Neural progenitor cell (in vitro differentiated cells): Measurements from ENCODE around the gene PEAK1. TPM values are rescaled to one million over a fixed set of nuclear protein-coding genes. Genes with fewer than 3 reads are reported as not detected.

Source experiments
- DNase-seq: peaks from one replicate; pipeline ENCODE4 v3.0.0-alpha.2; 2016; ENCODE audit warnings: low spot score
- H2AFZ ChIP-seq: fragments of 200-600 bp; sonication (generic); replicated peaks from 2 replicates; pipeline ENCODE4 v1.6.1; 2016; ENCODE audit warnings: antibody characterized with exemption
- H3F3A ChIP-seq: fragments of 200-600 bp; sonication (generic); 2 replicates; pipeline ENCODE4 v1.6.1; 2016; ENCODE audit warnings: antibody characterized with exemption, low read depth
- H3K27ac ChIP-seq: fragments of 200-600 bp; sonication (generic); 2 replicates; pipeline ENCODE4 v1.5.1; 2016; ENCODE audit warnings: mild to moderate bottlenecking
- H3K27me3 ChIP-seq: fragments of 200-600 bp; sonication (generic); 2 replicates; pipeline ENCODE4 v1.6.1; 2016; ENCODE audit warnings: mild to moderate bottlenecking, moderate library complexity
- H3K36me3 ChIP-seq: fragments of 200-600 bp; sonication (generic); 2 replicates; pipeline ENCODE4 v1.5.1; 2016
- H3K4me1 ChIP-seq: fragments of 200-600 bp; sonication (generic); 2 replicates; pipeline ENCODE4 v1.6.1; 2016; ENCODE audit warnings: mixed run types
- H3K4me2 ChIP-seq: fragments of 200-600 bp; sonication (generic); 2 replicates; pipeline ENCODE4 v1.6.1; 2016
- H3K4me3 ChIP-seq: fragments of 200-600 bp; sonication (generic); 2 replicates; pipeline ENCODE4 v1.5.1; 2016
- H3K79me2 ChIP-seq: fragments of 200-600 bp; sonication (generic); 2 replicates; pipeline ENCODE4 v1.6.1; 2016; ENCODE audit warnings: low read depth
- H3K9ac ChIP-seq: fragments of 200-600 bp; sonication (generic); 2 replicates; pipeline ENCODE4 v1.6.1; 2016
- H3K9me3 ChIP-seq: fragments of 200-600 bp; sonication (generic); 2 replicates; pipeline ENCODE4 v1.5.1; 2016; ENCODE audit warnings: low read depth
- H4K20me1 ChIP-seq: fragments of 200-600 bp; sonication (generic); 2 replicates; pipeline ENCODE4 v1.6.1; 2016; ENCODE audit warnings: low read depth
- H3K27ac Mint-ChIP-seq: 3 replicates; pipeline ENCODE4 v1.8.0; 2021; ENCODE audit warnings: mixed read lengths
- H3K27me3 Mint-ChIP-seq: 2 replicates; pipeline ENCODE4 v1.8.0; 2022; ENCODE audit warnings: low read depth, mild to moderate bottlenecking, inconsistent platforms, moderate library complexity, mixed read lengths; ENCODE audit not compliant: insufficient read depth
- H3K36me3 Mint-ChIP-seq: 3 replicates; pipeline ENCODE4 v1.8.0; 2021; ENCODE audit warnings: mixed read lengths
- H3K4me1 Mint-ChIP-seq: 3 replicates; pipeline ENCODE4 v1.8.0; 2021; ENCODE audit warnings: mixed read lengths
- H3K4me3 Mint-ChIP-seq: 3 replicates; pipeline ENCODE4 v1.8.0; 2021; ENCODE audit warnings: mild to moderate bottlenecking, moderate library complexity, mixed read lengths
- H3K9me3 Mint-ChIP-seq: 3 replicates; pipeline ENCODE4 v1.8.0; 2020; ENCODE audit warnings: mixed read lengths
- EZH2 ChIP-seq: fragments of 200-600 bp; sonication (generic); IDR thresholded peaks from 2 replicates; pipeline ENCODE4 v1.6.1; 2017; ENCODE audit warnings: antibody characterized with exemption, mild to moderate bottlenecking, moderate library complexity
- EZH2phosphoT487 ChIP-seq: fragments of 200-600 bp; sonication (generic); IDR thresholded peaks from 2 replicates; pipeline ENCODE4 v1.6.1; 2017; ENCODE audit warnings: antibody characterized with exemption
- total RNA-seq: library from RNA; depleted of rRNA; stranded (reverse); fragments of >200 nt; gene quantifications from 2 replicates; pipeline ENCODE4 v1.2.3, GENCODE V29; 2015; ENCODE audit warnings: low replicate concordance
- TF ChIP-seq, protein P1 (sequence below): fragments of 200-600 bp; sonication (generic); IDR thresholded peaks from 2 replicates; pipeline ENCODE4 v1.5.1; 2017; ENCODE audit warnings: antibody characterized with exemption, mild to moderate bottlenecking

PEAK1 gene
- total RNA-seq, 1 donor from 2014 or later = 30.9 TPM

DNA sequence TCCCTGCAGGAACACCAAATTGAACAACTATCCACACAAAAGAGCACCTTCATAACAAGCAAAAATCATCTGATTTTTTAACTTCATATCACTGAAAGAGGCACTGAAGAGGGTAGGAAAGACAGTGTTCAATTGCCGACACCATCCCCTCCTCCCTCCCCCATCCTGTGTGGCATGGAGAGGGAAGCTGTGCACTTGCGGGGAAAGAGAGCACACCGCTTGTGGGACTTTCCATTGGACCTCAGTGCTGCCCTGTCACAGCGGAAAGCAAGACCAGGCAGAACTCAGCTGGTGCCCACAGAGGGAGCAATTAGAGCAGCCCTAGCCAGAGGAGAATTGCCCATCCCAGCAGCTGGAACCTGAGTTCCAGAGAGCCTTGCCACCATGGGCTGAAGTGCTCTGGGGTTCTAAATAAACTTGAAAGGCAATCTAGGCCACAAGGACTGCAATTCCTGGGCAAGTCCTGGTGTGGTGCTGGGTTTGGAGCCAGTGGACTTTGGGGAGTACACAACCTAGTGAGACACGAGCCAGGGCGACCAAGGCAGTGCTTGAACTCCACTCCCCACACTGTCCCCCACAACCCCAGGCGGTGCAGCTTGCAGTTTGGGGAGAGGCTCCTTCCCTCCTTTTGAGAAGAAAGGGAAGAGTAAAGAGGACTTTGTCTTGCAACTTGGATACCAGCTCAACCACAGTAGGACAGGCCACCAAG is 27.0 kb downstream of the PEAK1 start:
- H4K20me1 ChIP-seq = peaks cover 16% of the 10 kb centered on the region
- peaks cover 78% of the 10 kb centered on the region for H3K79me2 ChIP-seq
- no peak for TF ChIP-seq EZH2phosphoT487
- TF ChIP-seq, protein P1, sequence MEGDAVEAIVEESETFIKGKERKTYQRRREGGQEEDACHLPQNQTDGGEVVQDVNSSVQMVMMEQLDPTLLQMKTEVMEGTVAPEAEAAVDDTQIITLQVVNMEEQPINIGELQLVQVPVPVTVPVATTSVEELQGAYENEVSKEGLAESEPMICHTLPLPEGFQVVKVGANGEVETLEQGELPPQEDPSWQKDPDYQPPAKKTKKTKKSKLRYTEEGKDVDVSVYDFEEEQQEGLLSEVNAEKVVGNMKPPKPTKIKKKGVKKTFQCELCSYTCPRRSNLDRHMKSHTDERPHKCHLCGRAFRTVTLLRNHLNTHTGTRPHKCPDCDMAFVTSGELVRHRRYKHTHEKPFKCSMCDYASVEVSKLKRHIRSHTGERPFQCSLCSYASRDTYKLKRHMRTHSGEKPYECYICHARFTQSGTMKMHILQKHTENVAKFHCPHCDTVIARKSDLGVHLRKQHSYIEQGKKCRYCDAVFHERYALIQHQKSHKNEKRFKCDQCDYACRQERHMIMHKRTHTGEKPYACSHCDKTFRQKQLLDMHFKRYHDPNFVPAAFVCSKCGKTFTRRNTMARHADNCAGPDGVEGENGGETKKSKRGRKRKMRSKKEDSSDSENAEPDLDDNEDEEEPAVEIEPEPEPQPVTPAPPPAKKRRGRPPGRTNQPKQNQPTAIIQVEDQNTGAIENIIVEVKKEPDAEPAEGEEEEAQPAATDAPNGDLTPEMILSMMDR = no peak
- no peak for TF ChIP-seq EZH2
- Mint-ChIP-seq H3K9me3 (peaks cover 32% of the 10 kb centered on the region), H3K4me1 (no peaks in the 10 kb centered on the region), H3K27me3 (peaks cover 3% of the 10 kb centered on the region), H3K36me3 (peaks cover 6% of the 10 kb centered on the region), H3K27ac (no peak overlapping the region), H3K4me3 (no peak overlapping the region)
- no peaks in the 10 kb centered on the region for H3K27me3 ChIP-seq
- no peaks in the 10 kb centered on the region for H3F3A ChIP-seq
- H3K9me3 ChIP-seq = peaks cover 15% of the 10 kb centered on the region
- peaks cover 6% of the 10 kb centered on the region for H3K36me3 ChIP-seq
- no peak for DNase-seq
- H3K4me2 ChIP-seq = no peak overlapping the region
- no peak overlapping the region for H2AFZ ChIP-seq
- no peaks in the 10 kb centered on the region for H3K4me1 ChIP-seq
- no peak overlapping the region for H3K27ac ChIP-seq
- H3K9ac ChIP-seq = no peak overlapping the region
- no peak overlapping the region for H3K4me3 ChIP-seq

DNA sequence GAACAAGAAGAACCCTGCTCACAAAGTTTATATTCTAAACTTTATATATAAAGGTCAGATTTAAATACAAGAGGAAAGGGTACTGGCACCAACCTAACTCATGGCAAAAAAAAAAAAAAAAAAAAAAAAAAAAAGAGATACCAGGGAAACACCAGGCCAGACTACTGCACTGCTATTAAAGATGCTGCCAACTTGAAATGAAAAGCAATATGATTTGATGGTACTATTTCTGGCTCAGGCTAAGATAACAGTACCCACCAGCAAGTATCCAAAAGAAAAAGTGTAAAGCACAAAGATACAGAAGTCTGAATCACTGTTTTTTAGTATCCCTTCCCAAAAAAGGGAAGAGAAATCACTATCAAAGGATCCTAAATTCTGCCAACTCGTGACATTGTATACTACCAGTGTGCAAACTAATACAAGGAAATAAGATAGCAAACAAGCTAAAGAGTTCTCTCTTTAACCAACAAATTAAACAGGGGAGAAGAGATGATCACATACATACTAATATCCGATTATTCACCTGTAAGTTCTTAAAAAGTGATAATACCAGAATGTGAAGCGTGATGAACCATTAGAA is 28.4 kb downstream of the PEAK1 start:
- no peak overlapping the region for H3K9ac ChIP-seq
- Mint-ChIP-seq H3K4me3 (no peak overlapping the region), H3K4me1 (no peaks in the 10 kb centered on the region), H3K27ac (no peak overlapping the region), H3K27me3 (peaks cover 3% of the 10 kb centered on the region), H3K36me3 (peaks cover 6% of the 10 kb centered on the region), H3K9me3 (peaks cover 21% of the 10 kb centered on the region)
- H3K4me2 ChIP-seq = no peak overlapping the region
- peaks cover 16% of the 10 kb centered on the region for H4K20me1 ChIP-seq
- no peak overlapping the region for H2AFZ ChIP-seq
- no peak overlapping the region for H3K27ac ChIP-seq
- H3K27me3 ChIP-seq = no peaks in the 10 kb centered on the region
- no peaks in the 10 kb centered on the region for H3F3A ChIP-seq
- TF ChIP-seq EZH2phosphoT487 = no peak
- TF ChIP-seq, protein P1 = no peak
- no peak for TF ChIP-seq EZH2
- H3K79me2 ChIP-seq = peaks cover 70% of the 10 kb centered on the region
- no peaks in the 10 kb centered on the region for H3K4me1 ChIP-seq
- no peak overlapping the region for H3K4me3 ChIP-seq
- peaks cover 6% of the 10 kb centered on the region for H3K36me3 ChIP-seq
- peaks cover 15% of the 10 kb centered on the region for H3K9me3 ChIP-seq
- no peak for DNase-seq

DNA sequence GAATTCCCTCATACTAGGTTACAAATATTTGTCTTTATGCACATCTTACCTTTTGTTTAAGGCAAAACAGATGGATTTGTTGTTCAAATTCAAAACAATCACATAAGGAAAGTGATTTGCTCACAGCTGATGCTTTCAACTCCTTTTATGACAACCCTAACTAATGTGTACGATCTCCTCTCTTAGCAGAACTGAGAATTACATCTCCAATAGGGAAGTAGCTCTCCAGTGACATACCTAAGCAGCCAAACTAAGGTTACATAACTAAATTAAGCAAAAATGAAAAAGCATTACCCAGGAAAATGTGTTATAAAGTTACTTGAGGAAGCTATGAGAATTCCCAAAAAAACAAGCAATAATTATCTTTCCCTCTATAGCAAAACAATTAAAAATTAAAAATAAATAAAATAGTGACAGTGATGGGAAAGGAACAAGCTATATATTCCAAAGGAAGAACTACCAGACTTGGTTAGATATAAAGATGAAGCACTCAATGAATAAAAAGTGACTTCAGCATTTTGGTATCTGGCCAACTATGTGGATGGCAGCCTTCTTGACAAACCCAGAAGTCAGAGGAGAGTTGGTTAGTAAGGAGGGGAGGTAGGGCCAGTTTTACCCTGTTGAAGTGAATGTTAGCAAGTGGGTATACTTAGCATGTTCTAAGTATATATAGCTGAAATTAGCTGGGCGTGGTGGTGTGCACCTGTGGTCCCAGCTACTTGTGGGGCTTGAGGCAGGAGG is 32.4 kb downstream of the PEAK1 start:
- TF ChIP-seq EZH2 = no peak
- TF ChIP-seq EZH2phosphoT487 = no peak
- TF ChIP-seq, protein P1 = no peak
- no peaks in the 10 kb centered on the region for H3K36me3 Mint-ChIP-seq
- no peak for DNase-seq
- Histone ChIP-seq H3K4me3 (no peak overlapping the region), H3K27me3 (no peaks in the 10 kb centered on the region), H4K20me1 (peaks cover 16% of the 10 kb centered on the region), H3K9ac (no peak overlapping the region), H3K9me3 (no peaks in the 10 kb centered on the region), H3K4me2 (no peak overlapping the region), H2AFZ (no peak overlapping the region), H3K4me1 (no peaks in the 10 kb centered on the region), H3K36me3 (no peaks in the 10 kb centered on the region), H3F3A (no peaks in the 10 kb centered on the region), H3K79me2 (peaks cover 62% of the 10 kb centered on the region), H3K27ac (no peak overlapping the region)
- no peaks in the 10 kb centered on the region for H3K4me1 Mint-ChIP-seq
- no peaks in the 10 kb centered on the region for H3K9me3 Mint-ChIP-seq
- H3K27ac Mint-ChIP-seq = no peak overlapping the region
- no peaks in the 10 kb centered on the region for H3K27me3 Mint-ChIP-seq
- no peak overlapping the region for H3K4me3 Mint-ChIP-seq
